Tibial nerve (tissue), 3 donors: Measurements from ENCODE around the gene TRPC1.

Experiments used
- POLR2A ChIP-seq, 2 donors: fragments of 450-650 bp; IDR thresholded peaks; one replicate each; pipeline ENCODE4 v1.6.1; 2017; ENCODE audit warnings: antibody characterized with exemption in 2 of 2, mild to moderate bottlenecking in 2 of 2, moderate library complexity in 2 of 2
- TF ChIP-seq, protein P1 (sequence below), 5 experiments: fragments of 200-600 bp in 3 of 5; fragments of 450-650 bp in 2 of 5; sonication (generic) in 3 of 5; IDR thresholded peaks; one replicate each; pipeline ENCODE4 v1.5.1; 2016 to 2019; ENCODE audit warnings: antibody characterized with exemption in 5 of 5, mild to moderate bottlenecking in 3 of 5, moderate library complexity in 2 of 5

DNA sequence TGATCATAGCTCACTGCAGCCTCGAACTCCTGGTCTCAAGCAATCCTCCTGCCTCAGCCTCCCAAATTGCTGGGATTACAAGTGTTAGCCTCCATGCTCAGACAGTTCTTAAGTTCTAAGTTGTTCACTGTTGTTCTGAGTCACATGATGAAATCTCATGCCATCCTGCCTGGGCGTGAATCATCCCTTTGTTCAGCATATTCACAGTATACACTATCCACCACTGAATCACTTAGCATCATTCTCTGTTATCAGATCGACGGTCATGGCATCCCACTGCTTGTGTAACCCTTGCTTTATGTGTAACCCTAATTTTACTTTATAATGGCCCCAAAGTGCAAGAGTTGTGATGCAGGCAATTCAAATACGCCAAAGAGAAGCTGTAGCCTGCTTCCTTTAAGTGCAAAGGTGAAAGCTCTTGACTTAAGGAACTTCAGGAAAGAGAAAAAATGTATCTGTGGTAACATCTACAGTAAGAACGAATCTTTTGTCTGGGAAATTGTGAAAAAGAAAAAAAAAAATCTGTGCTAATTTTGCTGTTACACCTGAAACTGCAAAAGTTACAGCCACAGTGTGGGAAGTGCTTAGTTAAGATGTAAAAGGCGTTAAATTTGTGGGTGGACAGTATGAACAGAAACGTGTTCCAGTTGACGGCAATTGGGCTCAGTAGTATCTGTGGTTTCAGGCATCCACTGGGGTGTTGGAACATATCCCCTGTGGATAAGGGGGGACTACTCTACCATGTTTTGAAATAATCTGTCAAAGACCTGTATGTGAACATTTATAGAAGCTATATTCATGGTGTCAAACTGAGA is 84.5 kb downstream of the TRPC1 start:
- TF ChIP-seq, protein P1, sequence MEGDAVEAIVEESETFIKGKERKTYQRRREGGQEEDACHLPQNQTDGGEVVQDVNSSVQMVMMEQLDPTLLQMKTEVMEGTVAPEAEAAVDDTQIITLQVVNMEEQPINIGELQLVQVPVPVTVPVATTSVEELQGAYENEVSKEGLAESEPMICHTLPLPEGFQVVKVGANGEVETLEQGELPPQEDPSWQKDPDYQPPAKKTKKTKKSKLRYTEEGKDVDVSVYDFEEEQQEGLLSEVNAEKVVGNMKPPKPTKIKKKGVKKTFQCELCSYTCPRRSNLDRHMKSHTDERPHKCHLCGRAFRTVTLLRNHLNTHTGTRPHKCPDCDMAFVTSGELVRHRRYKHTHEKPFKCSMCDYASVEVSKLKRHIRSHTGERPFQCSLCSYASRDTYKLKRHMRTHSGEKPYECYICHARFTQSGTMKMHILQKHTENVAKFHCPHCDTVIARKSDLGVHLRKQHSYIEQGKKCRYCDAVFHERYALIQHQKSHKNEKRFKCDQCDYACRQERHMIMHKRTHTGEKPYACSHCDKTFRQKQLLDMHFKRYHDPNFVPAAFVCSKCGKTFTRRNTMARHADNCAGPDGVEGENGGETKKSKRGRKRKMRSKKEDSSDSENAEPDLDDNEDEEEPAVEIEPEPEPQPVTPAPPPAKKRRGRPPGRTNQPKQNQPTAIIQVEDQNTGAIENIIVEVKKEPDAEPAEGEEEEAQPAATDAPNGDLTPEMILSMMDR (IDR thresholded peaks at IDR 0.05) = no peak
- TF ChIP-seq POLR2A (IDR thresholded peaks at IDR 0.05) = no peak
